H9 (cell line): ENCODE measurements around the gene PRLH. TPM values are rescaled to one million over a fixed set of nuclear protein-coding genes. Genes with fewer than 3 reads are reported as not detected.

Experiments used
- DNase-seq: peaks from one replicate; pipeline ENCODE4 v3.0.0-alpha.2; 2017
- H2AFZ ChIP-seq: one replicate; pipeline ENCODE4 v1.6.1; 2013; ENCODE audit warnings: mild to moderate bottlenecking, low read length, control low read depth, moderate library complexity
- H2AK5ac ChIP-seq: 2 replicates; pipeline ENCODE4 v1.6.1; 2013; ENCODE audit warnings: low read length, control low read depth, mixed read lengths; ENCODE audit not compliant: insufficient read length
- H2BK120ac ChIP-seq: one replicate; pipeline ENCODE4 v1.6.1; 2013; ENCODE audit warnings: low read depth, mild to moderate bottlenecking, low read length, control low read depth, inconsistent platforms; ENCODE audit not compliant: poor library complexity, severe bottlenecking
- H2BK12ac ChIP-seq: 2 replicates; pipeline ENCODE4 v1.6.1; 2013; ENCODE audit warnings: low read length, control low read depth, mixed read lengths, low read depth; ENCODE audit not compliant: insufficient read length
- H2BK15ac ChIP-seq: 2 replicates; pipeline ENCODE4 v1.6.1; 2013; ENCODE audit warnings: low read depth, low read length, control low read depth
- H2BK20ac ChIP-seq: one replicate; pipeline ENCODE4 v1.6.1; 2013; ENCODE audit warnings: low read depth, mild to moderate bottlenecking, low read length, control low read depth, inconsistent platforms; ENCODE audit not compliant: poor library complexity, severe bottlenecking
- H2BK5ac ChIP-seq: 2 replicates; pipeline ENCODE4 v1.6.1; 2013; ENCODE audit warnings: low read length, control low read depth, mixed read lengths; ENCODE audit not compliant: insufficient read length
- H3K14ac ChIP-seq: 2 replicates; pipeline ENCODE4 v1.6.1; 2013; ENCODE audit warnings: low read length, control low read depth; ENCODE audit not compliant: insufficient read depth
- H3K18ac ChIP-seq: 2 replicates; pipeline ENCODE4 v1.6.1; 2013; ENCODE audit warnings: low read depth, mild to moderate bottlenecking, mixed read lengths, low read length, control low read depth; ENCODE audit not compliant: insufficient read length
- H3K23ac ChIP-seq: 2 replicates; pipeline ENCODE4 v1.6.1; 2013; ENCODE audit warnings: low read length, control low read depth, mixed read lengths, low read depth; ENCODE audit not compliant: insufficient read length
- H3K23me2 ChIP-seq: 2 replicates; pipeline ENCODE4 v1.6.1; 2013; ENCODE audit warnings: low read depth, mild to moderate bottlenecking, mixed read lengths, low read length, control low read depth; ENCODE audit not compliant: insufficient read length, poor library complexity, severe bottlenecking
- H3K27ac ChIP-seq: 2 replicates; pipeline ENCODE4 v1.5.1; 2013; ENCODE audit warnings: low read length, control low read depth, mixed read lengths, low read depth; ENCODE audit not compliant: insufficient read length
- H3K27me3 ChIP-seq: 2 replicates; pipeline ENCODE4 v1.6.1; 2013; ENCODE audit warnings: low read length, control low read depth, inconsistent platforms; ENCODE audit not compliant: insufficient read depth
- H3K4ac ChIP-seq: 2 replicates; pipeline ENCODE4 v1.6.1; 2013; ENCODE audit warnings: low read depth, mild to moderate bottlenecking, control low read depth, inconsistent platforms, low read length, moderate library complexity
- H3K4me1 ChIP-seq: 2 replicates; pipeline ENCODE4 v1.6.1; 2013; ENCODE audit warnings: low read length, control low read depth, inconsistent platforms; ENCODE audit not compliant: insufficient read depth
- H3K4me2 ChIP-seq: 2 replicates; pipeline ENCODE4 v1.6.1; 2013; ENCODE audit warnings: low read length, control low read depth, mixed read lengths; ENCODE audit not compliant: insufficient read length, insufficient read depth
- H3K56ac ChIP-seq: 2 replicates; pipeline ENCODE4 v1.6.1; 2013; ENCODE audit warnings: low read depth, mild to moderate bottlenecking, mixed read lengths, low read length, control low read depth; ENCODE audit not compliant: insufficient read length
- H3K79me1 ChIP-seq: 2 replicates; pipeline ENCODE4 v1.6.1; 2013; ENCODE audit warnings: low read depth, mild to moderate bottlenecking, moderate library complexity, low read length, control low read depth, inconsistent platforms; ENCODE audit not compliant: insufficient read depth, poor library complexity, severe bottlenecking
- H3K79me2 ChIP-seq: 2 replicates; pipeline ENCODE4 v1.6.1; 2013; ENCODE audit warnings: low read length, control low read depth, inconsistent platforms; ENCODE audit not compliant: insufficient read depth
- H3K9ac ChIP-seq: 2 replicates; pipeline ENCODE4 v1.6.1; 2013; ENCODE audit warnings: low read length, control low read depth, mixed read lengths; ENCODE audit not compliant: insufficient read length; ENCODE audit errors: extremely low read depth
- H3K9me3 ChIP-seq: one replicate; pipeline ENCODE4 v1.6.1; 2013; ENCODE audit warnings: low read depth, low read length, inconsistent platforms; ENCODE audit not compliant: control insufficient read depth
- H3T11ph ChIP-seq: one replicate; pipeline ENCODE4 v1.6.1; 2013; ENCODE audit warnings: mild to moderate bottlenecking, low read length, control low read depth, inconsistent platforms
- H4K20me1 ChIP-seq: one replicate; pipeline ENCODE4 v1.6.1; 2013; ENCODE audit not compliant: control insufficient read depth, insufficient read length, insufficient read depth
- H4K5ac ChIP-seq: 2 replicates; pipeline ENCODE4 v1.6.1; 2013; ENCODE audit warnings: low read depth, mild to moderate bottlenecking, mixed read lengths, low read length, control low read depth; ENCODE audit not compliant: insufficient read length
- H4K8ac ChIP-seq: replicated peaks from 2 replicates; pipeline ENCODE4 v1.6.1; 2013; ENCODE audit warnings: low read length, control low read depth, mixed read lengths, low read depth; ENCODE audit not compliant: insufficient read length
- H4K91ac ChIP-seq: 2 replicates; pipeline ENCODE4 v1.6.1; 2013; ENCODE audit warnings: low read depth, mild to moderate bottlenecking, moderate library complexity, mixed read lengths, low read length, control low read depth; ENCODE audit not compliant: insufficient read length
- H3K27ac Mint-ChIP-seq, 3 experiments: 2 replicates in 2 of 3; 3 replicates in 1 of 3; pipeline ENCODE4 v1.8.0; 2020 to 2021; ENCODE audit warnings: mixed read lengths in 3 of 3, mild to moderate bottlenecking in 1 of 3, moderate library complexity in 1 of 3
- H3K27me3 Mint-ChIP-seq: 2 replicates; pipeline ENCODE4 v1.8.0; 2021; ENCODE audit warnings: low read depth, mild to moderate bottlenecking, moderate library complexity, mixed read lengths
- H3K36me3 Mint-ChIP-seq, 3 experiments: 2 replicates in 2 of 3; 3 replicates in 1 of 3; pipeline ENCODE4 v1.8.0; 2020 to 2021; ENCODE audit warnings: low read depth in 3 of 3, mixed read lengths in 3 of 3; ENCODE audit not compliant: insufficient read depth in 1 of 3
- H3K4me1 Mint-ChIP-seq, 2 experiments: 2 replicates each; pipeline ENCODE4 v1.8.0; 2020; ENCODE audit warnings: mixed read lengths in 2 of 2
- H3K4me3 Mint-ChIP-seq, 2 experiments: 2 replicates in 1 of 2; 3 replicates in 1 of 2; pipeline ENCODE4 v1.8.0; 2020 to 2021; ENCODE audit warnings: mild to moderate bottlenecking in 2 of 2, mixed read lengths in 2 of 2, moderate library complexity in 1 of 2
- H3K9me3 Mint-ChIP-seq, 2 experiments: 2 replicates in 1 of 2; 3 replicates in 1 of 2; pipeline ENCODE4 v1.8.0; 2020; ENCODE audit warnings: mild to moderate bottlenecking in 2 of 2, mixed read lengths in 2 of 2, moderate library complexity in 1 of 2
- CTCF ChIP-seq: fragments of 200-600 bp; sonication (generic); conservative IDR thresholded peaks from 3 replicates; pipeline ENCODE4 v1.8.0; 2021; ENCODE audit warnings: antibody characterized with exemption, mild to moderate bottlenecking
- WGBS: extraction: QIAGEN DNeasy Blood & Tissue Kit; methylation state at CpG from one replicate; pipeline ENCODE4 v1.1.7; 2013; ENCODE audit warnings: missing lambda C conversion rate, low lambda C conversion rate, mixed read lengths; ENCODE audit not compliant: insufficient read length; ENCODE audit errors: extremely low coverage; 5-methylcytosine and 5-hydroxymethylcytosine counted together
- total RNA-seq: library from RNA; stranded (reverse); gene quantifications from 2 replicates; pipeline ENCODE4 v1.2.1, GENCODE V29; 2021

The PRLH gene
- total RNA-seq, 1 experiment from 2014 or later, result not detected

DNA sequence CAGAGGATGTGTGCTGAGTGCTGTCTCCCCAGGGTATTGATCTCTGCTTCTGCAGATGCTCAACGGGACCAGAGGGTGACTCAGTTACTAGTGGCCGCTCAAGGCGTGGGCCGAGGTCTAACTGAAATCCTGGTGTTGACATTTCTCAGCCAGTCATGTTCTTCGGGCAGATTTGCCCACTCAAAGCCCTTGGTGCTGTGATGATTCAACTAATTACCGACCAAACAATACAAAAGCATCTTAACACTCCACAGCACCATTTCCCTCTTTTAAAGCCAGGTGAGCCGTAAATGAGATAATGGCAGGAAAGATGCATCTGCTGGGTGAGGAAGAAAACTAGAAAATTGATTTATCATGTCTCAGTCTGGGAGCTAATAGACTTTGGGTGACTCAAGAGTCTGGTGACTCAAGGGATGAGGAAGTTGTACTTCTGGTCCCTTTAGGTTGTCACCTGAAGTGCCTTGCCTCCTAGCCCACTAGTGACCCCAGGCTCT, 32.7 kb upstream of the PRLH start:
- Histone ChIP-seq H3K4me2 (no peak overlapping the region), H3K23me2 (peaks cover 2% of the 10 kb centered on the region), H3K4ac (no peak overlapping the region), H2BK12ac (no peak overlapping the region), H2BK120ac (no peak overlapping the region), H2BK15ac (no peak overlapping the region), H4K5ac (no peak overlapping the region), H3K23ac (no peak overlapping the region), H3K79me1 (no peaks in the 10 kb centered on the region), H3K27me3 (no peaks in the 10 kb centered on the region), H3K18ac (no peak overlapping the region), H3K14ac (no peak overlapping the region), H2BK5ac (no peak overlapping the region), H3K56ac (no peak overlapping the region), H3K9me3 (no peaks in the 10 kb centered on the region), H3K4me1 (no peaks in the 10 kb centered on the region), H4K8ac (no peak overlapping the region), H2AFZ (no peak overlapping the region), H4K20me1 (no peaks in the 10 kb centered on the region), H3T11ph (no peak overlapping the region), H3K9ac (no peak overlapping the region), H4K91ac (no peak overlapping the region), H3K79me2 (no peaks in the 10 kb centered on the region), H3K27ac (no peak overlapping the region), H2BK20ac (no peak overlapping the region), H2AK5ac (no peak overlapping the region)
- H3K27ac Mint-ChIP-seq, result no peak overlapping the region
- H3K4me1 Mint-ChIP-seq, result peaks cover 9 to 16% of the 10 kb centered on the region in 2 experiments
- peaks cover 24% of the 10 kb centered on the region for H3K27me3 Mint-ChIP-seq
- no peak overlapping the region; a peak in 1 of 5 replicates for H3K4me3 Mint-ChIP-seq
- TF ChIP-seq CTCF, result no peak
- DNase-seq, result no peak
- no CpG with 5 or more reads among the region's 7 CpGs for WGBS
- H3K36me3 Mint-ChIP-seq, result no peaks in the 10 kb centered on the region
- H3K9me3 Mint-ChIP-seq, result no peaks in the 10 kb centered on the region; a peak in 1 of 5 replicates
